Measurements from ENCODE around the gene ZNF101. TPM values are rescaled to one million over a fixed set of nuclear protein-coding genes. Genes with fewer than 3 reads are reported as not detected.

ZNF101 gene
- total and polyA plus RNA-seq, 2 donors (not counting 1 experiment from before 2014, with no cell fraction given), result 4.4 to 5.4 TPM

DNA sequence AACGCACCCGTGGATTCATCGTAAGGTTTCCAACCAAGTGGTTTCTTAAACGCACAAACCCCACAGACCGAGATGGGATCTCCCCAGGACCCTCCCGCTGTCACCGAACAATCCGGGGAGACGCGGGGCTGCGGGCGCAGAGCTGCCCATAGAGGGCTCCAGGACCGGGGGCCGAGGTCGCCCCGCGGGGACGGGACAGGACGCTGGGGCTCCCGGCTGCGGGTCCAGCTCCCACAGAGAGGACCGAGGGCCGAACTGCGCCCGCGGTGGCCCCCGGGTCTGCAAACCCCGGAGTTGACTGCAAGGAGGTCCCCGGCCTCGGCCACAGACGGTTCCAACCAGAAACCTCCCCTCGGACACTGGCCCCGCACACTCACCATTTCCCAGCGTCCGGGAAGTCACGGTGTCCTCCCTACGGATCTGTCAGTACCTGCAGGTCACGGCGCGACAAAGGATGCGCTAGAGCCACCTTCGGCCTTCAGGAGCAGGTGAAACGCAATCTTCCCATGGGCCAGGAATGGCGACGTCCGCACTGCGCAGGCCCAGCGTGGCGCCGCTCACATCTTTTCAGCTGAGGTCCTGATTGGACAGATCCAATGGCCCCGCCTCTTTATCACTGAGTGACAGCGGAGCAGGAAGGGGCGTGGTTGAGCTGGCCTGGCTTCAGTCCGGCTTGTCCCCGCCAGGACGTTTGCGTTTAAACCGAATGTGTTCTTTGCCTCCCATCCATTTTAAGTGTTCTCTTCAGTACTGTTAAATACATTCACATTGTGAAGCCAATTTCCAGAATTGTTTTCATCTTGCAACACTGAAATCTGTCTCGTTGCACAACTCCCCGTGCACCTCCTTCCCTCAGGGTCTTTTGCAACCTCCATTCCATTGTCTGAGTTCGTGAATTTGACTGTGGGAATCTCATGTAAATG, 64.2 kb downstream of the ZNF101 start, which contains the start of gene ZNF14:
ZNF14 (minus strand) TSS at position 534 of the 923 bp plus-strand sequence; CDS start at position 380, 154 bp downstream.
- no peaks in the 10 kb centered on the region for H3K27me3 ChIP-seq (ENCODE audit: control insufficient read depth, insufficient read depth, low read length)
- H3K4me1 ChIP-seq (ENCODE audit: control insufficient read depth, extremely low read depth, insufficient read depth, low read length), result no peaks in the 10 kb centered on the region
- peak within 1 kb of the TSS; percentile 79 for H3K4me2 ChIP-seq (ENCODE audit: extremely low read depth, insufficient read depth, low read length)
- H3K79me2 ChIP-seq (ENCODE audit: control insufficient read depth, insufficient read depth, low read length), result peaks cover 12% of the 10 kb centered on the region
- H3K4me3 ChIP-seq (replicated peaks in 1 of 4; ENCODE audit: control extremely low read depth in 1 of 4, insufficient read depth in 1 of 4, low read depth in 3 of 4, low read length in 4 of 4), result peak within 1 kb of the TSS; percentile 92 to 99 (median 96)
- H3K9me3 ChIP-seq (ENCODE audit: control insufficient read depth, insufficient read depth, low read depth, low read length), result no peaks in the 10 kb centered on the region
- no peaks in the 10 kb centered on the region for H4K20me1 ChIP-seq (ENCODE audit: control insufficient read depth, extremely low read depth, insufficient read depth, low read length)
- peak within 1 kb of the TSS; percentile 75 for H3K27ac ChIP-seq (ENCODE audit: insufficient read depth, low read length)
- no peak for TF ChIP-seq EZH2 (IDR thresholded peaks at IDR 0.05; ENCODE audit: low read length, missing control alignments)
- peak in 1 of 2 donors; percentile 34 for TF ChIP-seq CTCF (conservative IDR thresholded peaks at IDR 0.05 in 1 of 2, IDR thresholded peaks at IDR 0.05 in 1 of 2; ENCODE audit: low read depth in 1 of 2, low read length in 2 of 2)
- peak within 1 kb of the TSS; percentile 100 for H2AFZ ChIP-seq (ENCODE audit: low read length)
- H3K36me3 ChIP-seq (ENCODE audit: control insufficient read depth, insufficient read depth, low read length), result no peaks in the 10 kb centered on the region
- peak; percentile 90 to 93 for DNase-seq (ENCODE audit: low read depth in 2 of 2)
- peak within 1 kb of the TSS; percentile 83 for H3K9ac ChIP-seq (ENCODE audit: insufficient read depth, low read length)

Other genes starting within 250 kb of the ZNF101 start
- 3.1 and 5.8 TPM in 2 replicates for gene TSSK6, start 153.3 kb upstream of the ZNF101 start, total RNA-seq
- 0.32 and 0.47 TPM in 2 replicates for gene TSSK6, start 153.3 kb upstream of the ZNF101 start, polyA plus RNA-seq
- gene NDUFA13, start 152.6 kb upstream of the ZNF101 start, total RNA-seq, result 215 and 221 TPM in 2 replicates
- 306 and 472 TPM in 2 replicates for gene NDUFA13, start 152.6 kb upstream of the ZNF101 start, polyA plus RNA-seq
- 0.50 and 0.51 TPM in 2 replicates for gene YJEFN3, start 139.9 kb upstream of the ZNF101 start, total RNA-seq
- gene YJEFN3, start 139.9 kb upstream of the ZNF101 start, polyA plus RNA-seq, result 0.62 and 0.69 TPM in 2 replicates
- 0.51 and 0.66 TPM in 2 replicates for gene CILP2, start 130.6 kb upstream of the ZNF101 start, total RNA-seq
- gene CILP2, start 130.6 kb upstream of the ZNF101 start, polyA plus RNA-seq, result 0.10 and 0.23 TPM in 2 replicates
- 1.5 and 1.7 TPM in 2 replicates for gene PBX4, start 50.2 kb upstream of the ZNF101 start, total RNA-seq
- gene PBX4, start 50.2 kb upstream of the ZNF101 start, polyA plus RNA-seq, result 0.39 and 1.2 TPM in 2 replicates
- 1.0 and 1.5 TPM in 2 replicates for gene LPAR2, start 40.6 kb upstream of the ZNF101 start, total RNA-seq
- 0.81 and 1.3 TPM in 2 replicates for gene LPAR2, start 40.6 kb upstream of the ZNF101 start, polyA plus RNA-seq
- 2.1 and 5.3 TPM in 2 replicates for gene GMIP, start 25.2 kb upstream of the ZNF101 start, total RNA-seq
- 2.3 and 2.9 TPM in 2 replicates for gene GMIP, start 25.2 kb upstream of the ZNF101 start, polyA plus RNA-seq
- 22.6 and 25.4 TPM in 2 replicates for gene ATP13A1, start 5.2 kb upstream of the ZNF101 start, total RNA-seq
- 8.5 and 16.8 TPM in 2 replicates for gene ATP13A1, start 5.2 kb upstream of the ZNF101 start, polyA plus RNA-seq
- 6.2 and 7.9 TPM in 2 replicates for gene ZNF14, start 64.3 kb downstream of the ZNF101 start, total RNA-seq
- gene ZNF14, start 64.3 kb downstream of the ZNF101 start, polyA plus RNA-seq, result 2.6 and 3.7 TPM in 2 replicates
- 11.0 and 16.5 TPM in 2 replicates for gene ZNF506, start 152.9 kb downstream of the ZNF101 start, total RNA-seq
- 7.6 and 9.6 TPM in 2 replicates for gene ZNF506, start 152.9 kb downstream of the ZNF101 start, polyA plus RNA-seq
- gene ZNF253, start 197.0 kb downstream of the ZNF101 start, total RNA-seq, result 3.3 and 5.6 TPM in 2 replicates
- gene ZNF253, start 197.0 kb downstream of the ZNF101 start, polyA plus RNA-seq, result 3.2 and 3.4 TPM in 2 replicates
- 1.3 and 3.8 TPM in 2 replicates for gene ZNF93, start 232.1 kb downstream of the ZNF101 start, total RNA-seq
- gene ZNF93, start 232.1 kb downstream of the ZNF101 start, polyA plus RNA-seq, result 6.6 and 8.1 TPM in 2 replicates

Measured in fibroblast of lung (primary cell).